Measurements from ENCODE around the gene FNDC5.

FNDC5 gene

DNA sequence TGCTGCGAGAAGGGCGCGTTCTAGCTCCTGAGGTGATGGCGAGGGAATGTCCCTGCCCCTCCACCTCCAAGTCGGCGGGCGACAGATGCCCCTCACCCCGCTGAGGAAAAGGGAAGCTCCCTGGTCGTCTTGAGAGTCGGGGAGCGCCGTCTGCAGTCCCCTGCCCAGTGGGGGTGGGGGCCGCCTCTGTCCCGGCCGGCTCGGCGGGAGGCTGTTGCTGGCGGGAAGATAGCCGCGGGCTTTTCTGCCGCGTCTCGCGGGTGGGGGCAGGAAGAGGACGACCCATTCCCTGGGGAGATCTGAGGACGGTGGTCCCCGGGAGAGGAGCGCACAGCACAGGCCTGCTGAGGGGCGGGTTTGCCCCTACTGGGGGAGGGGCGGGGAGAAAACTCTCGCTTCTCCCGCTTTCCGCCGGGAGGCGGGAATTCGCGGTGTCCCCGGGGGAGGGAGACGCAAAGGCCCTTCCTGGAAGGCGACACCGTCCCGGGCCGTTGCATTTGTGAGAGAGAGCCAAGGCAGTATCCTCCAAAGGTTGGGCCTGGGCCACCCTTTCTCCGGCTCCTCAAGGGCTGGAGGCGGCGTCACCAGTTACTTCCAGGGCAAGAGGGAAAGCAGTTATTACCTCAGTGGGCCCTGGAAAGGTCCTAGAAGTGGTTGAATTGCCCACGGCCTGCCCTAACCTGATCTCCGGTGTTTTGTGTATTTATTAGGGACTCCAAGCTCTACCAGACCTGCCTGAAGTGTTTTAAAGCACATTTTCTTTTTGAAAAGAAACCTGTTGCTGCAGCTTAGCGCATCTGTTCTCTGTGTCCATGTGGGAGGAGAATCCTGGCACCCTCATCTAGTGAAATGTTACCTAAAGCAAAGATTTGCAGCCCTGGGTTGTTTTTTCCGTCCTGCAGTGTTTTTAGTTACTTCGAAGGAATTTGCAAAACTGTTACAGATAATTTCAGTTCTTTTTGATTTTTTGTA, 52.6 kb downstream of the FNDC5 start:
- POLR2A ChIA-PET (ENCODE audit: low non-redundant PET), result interaction anchor here (0.6 kb wide), 1 partner anchor 207 kb away, joined by 6 read pairs; no protein-coding TSS in a partner anchor
- TF ChIP-seq, protein P1, sequence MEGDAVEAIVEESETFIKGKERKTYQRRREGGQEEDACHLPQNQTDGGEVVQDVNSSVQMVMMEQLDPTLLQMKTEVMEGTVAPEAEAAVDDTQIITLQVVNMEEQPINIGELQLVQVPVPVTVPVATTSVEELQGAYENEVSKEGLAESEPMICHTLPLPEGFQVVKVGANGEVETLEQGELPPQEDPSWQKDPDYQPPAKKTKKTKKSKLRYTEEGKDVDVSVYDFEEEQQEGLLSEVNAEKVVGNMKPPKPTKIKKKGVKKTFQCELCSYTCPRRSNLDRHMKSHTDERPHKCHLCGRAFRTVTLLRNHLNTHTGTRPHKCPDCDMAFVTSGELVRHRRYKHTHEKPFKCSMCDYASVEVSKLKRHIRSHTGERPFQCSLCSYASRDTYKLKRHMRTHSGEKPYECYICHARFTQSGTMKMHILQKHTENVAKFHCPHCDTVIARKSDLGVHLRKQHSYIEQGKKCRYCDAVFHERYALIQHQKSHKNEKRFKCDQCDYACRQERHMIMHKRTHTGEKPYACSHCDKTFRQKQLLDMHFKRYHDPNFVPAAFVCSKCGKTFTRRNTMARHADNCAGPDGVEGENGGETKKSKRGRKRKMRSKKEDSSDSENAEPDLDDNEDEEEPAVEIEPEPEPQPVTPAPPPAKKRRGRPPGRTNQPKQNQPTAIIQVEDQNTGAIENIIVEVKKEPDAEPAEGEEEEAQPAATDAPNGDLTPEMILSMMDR (conservative IDR thresholded peaks at IDR 0.05; ENCODE audit: low read depth), result no peak
- CTCF ChIA-PET, result interaction anchor here (0.9 kb wide), 1 partner anchor 15 kb away, joined by 4 read pairs; no protein-coding TSS in a partner anchor
- peak overlapping the region; percentile 95 for H3K27ac ChIP-seq
- DNase-seq (ENCODE audit: low spot score), result peak; percentile 70

DNA sequence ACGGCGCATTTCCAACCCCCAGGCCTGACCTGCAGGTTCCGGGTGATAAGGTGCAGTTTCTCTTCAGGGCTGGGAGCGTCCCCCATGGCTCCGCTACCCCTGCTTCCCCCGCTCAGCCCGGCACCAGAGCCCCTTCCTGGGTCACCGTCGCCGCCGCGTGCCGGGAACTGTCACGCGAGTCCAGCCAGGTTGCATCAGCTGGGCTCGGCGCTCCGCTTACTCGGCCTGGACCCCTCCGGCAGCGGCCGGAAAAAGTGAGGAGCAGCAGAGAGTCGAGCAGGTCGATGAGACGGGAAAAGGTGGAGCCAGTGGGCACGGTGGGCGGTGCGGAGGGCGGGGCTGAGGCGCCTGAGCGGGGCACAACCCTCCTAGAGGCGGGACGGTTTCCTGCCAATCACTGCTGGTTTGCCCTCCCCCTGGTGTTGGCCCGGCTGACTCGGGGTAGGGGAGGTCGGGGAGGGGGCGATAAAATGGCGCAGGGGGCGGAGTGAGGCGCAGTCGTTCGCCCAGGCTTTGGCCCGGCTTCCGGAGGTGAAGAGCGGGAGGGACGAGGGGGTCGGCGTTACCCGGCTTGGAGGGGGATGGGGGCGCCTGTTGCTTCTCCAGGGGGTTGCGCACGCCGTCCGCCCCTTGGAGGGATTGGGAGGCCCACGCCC, 53.4 kb downstream of the FNDC5 start, which contains the start of the genes S100PBP and YARS1:
S100PBP (plus strand) TSS at position 495 of the 656 bp plus-strand sequence. CDS start 8,447 bp downstream, outside the sequence.
YARS1 (minus strand) TSS at position 200 of the 656 bp plus-strand sequence; CDS start at position 86, 114 bp downstream.
- TF ChIP-seq, protein P1 (conservative IDR thresholded peaks at IDR 0.05; ENCODE audit: low read depth), result no peak
- peak within 1 kb of the TSS; percentile 95 for H3K27ac ChIP-seq
- ChIA-PET CTCF (interaction anchor here (0.9 kb wide), 1 partner anchor 16 kb away, joined by 4 read pairs; no protein-coding TSS in a partner anchor), POLR2A (ENCODE audit: low non-redundant PET) (interaction anchor here (0.6 to 0.7 kb wide), 2 partner anchors 56 to 207 kb away, joined by 4 to 6 read pairs; no protein-coding TSS in a partner anchor)
- DNase-seq (ENCODE audit: low spot score), result peak; percentile 100

DNA sequence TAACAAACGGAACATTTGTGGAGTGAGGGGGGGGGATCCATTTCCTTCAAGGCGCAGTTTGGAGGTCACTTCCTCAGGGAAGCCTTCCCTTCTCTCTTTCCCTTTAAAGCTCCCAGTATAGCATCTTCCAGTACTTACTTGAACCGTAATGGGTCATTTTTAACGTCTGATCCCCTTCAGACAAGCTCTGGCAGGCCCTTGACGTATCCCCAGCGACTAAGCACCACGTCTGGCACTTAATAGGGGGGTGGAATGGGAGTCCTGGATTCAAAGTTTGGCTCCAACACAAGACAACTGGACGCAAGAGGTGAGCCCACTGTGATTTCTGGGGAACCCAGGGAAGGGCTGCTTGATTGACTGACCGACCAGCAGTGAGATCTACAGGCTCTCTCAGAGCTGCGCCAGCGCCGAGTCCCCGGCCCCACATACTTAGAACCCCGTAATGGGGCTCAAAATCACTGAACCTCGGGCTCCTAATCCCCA, 54.0 kb downstream of the FNDC5 start:
- CTCF ChIA-PET, result no interaction called here
- TF ChIP-seq, protein P1 (conservative IDR thresholded peaks at IDR 0.05; ENCODE audit: low read depth), result no peak
- POLR2A ChIA-PET (ENCODE audit: low non-redundant PET), result interaction anchor here (0.7 kb wide), 1 partner anchor 55 kb away, joined by 4 read pairs; no protein-coding TSS in a partner anchor
- H3K27ac ChIP-seq, result peak overlapping the region; percentile 95
- peak; percentile 81 for DNase-seq (ENCODE audit: low spot score)

DNA sequence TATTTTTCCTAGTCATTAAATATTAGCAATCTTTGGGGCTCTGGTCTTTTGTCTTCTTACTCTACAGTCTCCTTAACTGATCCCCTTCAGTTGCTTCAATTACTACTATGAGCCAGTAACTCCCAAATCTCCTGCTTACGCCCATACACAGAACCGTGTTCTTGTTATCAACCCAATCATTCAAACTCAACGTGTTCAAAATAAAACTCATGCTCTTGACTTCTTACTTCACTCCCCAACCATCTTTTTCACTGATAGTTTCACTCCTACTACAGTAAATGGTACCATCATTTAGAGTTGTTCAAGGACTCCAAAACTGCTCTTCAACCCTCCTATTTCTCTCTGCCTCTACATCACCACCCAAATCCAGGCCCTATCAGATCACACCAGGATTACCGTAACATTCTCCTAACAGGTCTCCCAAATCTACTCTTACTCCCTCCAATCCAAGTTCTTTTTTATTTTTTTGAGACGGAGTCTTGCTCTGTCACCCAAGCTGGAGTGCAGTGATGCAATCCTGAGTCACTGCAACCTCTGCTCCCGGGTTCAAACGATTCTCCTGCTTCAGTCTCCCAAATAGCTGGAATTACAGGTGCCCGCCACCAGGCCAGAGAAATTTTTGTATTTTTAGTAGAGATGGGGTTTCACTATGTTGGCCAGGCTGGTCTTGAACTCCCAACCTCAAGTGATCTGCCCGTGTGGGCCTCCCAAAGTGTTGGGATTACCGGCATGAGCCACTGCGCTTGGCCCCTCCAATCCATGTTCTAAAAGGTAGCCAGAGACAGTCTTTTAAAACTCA, 56.6 kb downstream of the FNDC5 start:
- ChIA-PET CTCF (no interaction called here), POLR2A (ENCODE audit: low non-redundant PET) (no interaction called here)
- DNase-seq (ENCODE audit: low spot score), result no peak
- TF ChIP-seq, protein P1 (conservative IDR thresholded peaks at IDR 0.05; ENCODE audit: low read depth), result no peak
- peak overlapping the region; percentile 52 for H3K27ac ChIP-seq

All from RWPE1 (cell line).